Measurements from ENCODE around the gene KRAS. TPM values are rescaled to one million over a fixed set of nuclear protein-coding genes. Genes with fewer than 3 reads are reported as not detected.

Gene KRAS
- total and polyA plus RNA-seq, 2 of the 13 experiments (the other 11 are each of a cell fraction or from before 2014, with no cell fraction given), result 6.5 to 9.8 TPM

GRCh38 chr12:25236626-25237025, 14.1 kb downstream of the KRAS start:
- H3K9me3 ChIP-seq (ENCODE audit: low read length), result no peaks in the 10 kb centered on the region
- 86% methylated on average over 4 of the region's 4 CpGs for WGBS (ENCODE audit: low lambda C conversion rate)
- no peak for FAIRE-seq

More at GRCh38 chr12:25236626-25237025, 14.1 kb downstream of the KRAS start:
- DNase-seq (ENCODE audit: low spot score), result no peak
- H3K27ac ChIP-seq (ENCODE audit: extremely low read length, insufficient read depth, low read length), result no peak overlapping the region
- ChIA-PET CTCF (ENCODE audit: low intra/inter-chr PET ratio, low total read pairs) (no interaction called here), POLR2A (no interaction called here)
- H3K36me3 ChIP-seq (replicated peaks in 1 of 2; ENCODE audit: control insufficient read depth in 1 of 2, insufficient read depth in 2 of 2, low read length in 2 of 2), result peaks cover 3 to 24% of the 10 kb centered on the region in 2 experiments; a peak in 4 of 5 replicates
- H3K9ac ChIP-seq (ENCODE audit: insufficient read depth, low read depth, low read length), result no peak overlapping the region
- TF ChIP-seq, protein P1, sequence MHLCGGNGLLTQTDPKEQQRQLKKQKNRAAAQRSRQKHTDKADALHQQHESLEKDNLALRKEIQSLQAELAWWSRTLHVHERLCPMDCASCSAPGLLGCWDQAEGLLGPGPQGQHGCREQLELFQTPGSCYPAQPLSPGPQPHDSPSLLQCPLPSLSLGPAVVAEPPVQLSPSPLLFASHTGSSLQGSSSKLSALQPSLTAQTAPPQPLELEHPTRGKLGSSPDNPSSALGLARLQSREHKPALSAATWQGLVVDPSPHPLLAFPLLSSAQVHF (CRISPR knock-in tag; IDR thresholded peaks at IDR 0.05), result no peak
- TF ChIP-seq ZNF569 (CRISPR knock-in tag; IDR thresholded peaks at IDR 0.05; ENCODE audit: borderline replicate concordance), result no peak
- no peak for TF ChIP-seq RBFOX2 (IDR thresholded peaks at IDR 0.05; ENCODE audit: low read depth, low read length)
- no peak for TF ChIP-seq HOXA7 (CRISPR knock-in tag; IDR thresholded peaks at IDR 0.05)
- no peak for TF ChIP-seq TSC22D2 (CRISPR knock-in tag; IDR thresholded peaks at IDR 0.05; ENCODE audit: borderline replicate concordance)
- no peak for TF ChIP-seq ZNF660 (CRISPR knock-in tag; IDR thresholded peaks at IDR 0.05; ENCODE audit: borderline replicate concordance, low read depth)
- TF ChIP-seq ZFP41 (CRISPR knock-in tag; IDR thresholded peaks at IDR 0.05; ENCODE audit: borderline replicate concordance), result no peak
- no peak for TF ChIP-seq SUZ12 (IDR thresholded peaks at IDR 0.05; ENCODE audit: low read depth, low read length)
- TF ChIP-seq KDM3A (CRISPR knock-in tag; IDR thresholded peaks at IDR 0.05; ENCODE audit: low read depth), result no peak
- TF ChIP-seq SMAD1 (CRISPR knock-in tag; IDR thresholded peaks at IDR 0.05; ENCODE audit: borderline replicate concordance, low read depth), result no peak
- TF ChIP-seq, protein P2, sequence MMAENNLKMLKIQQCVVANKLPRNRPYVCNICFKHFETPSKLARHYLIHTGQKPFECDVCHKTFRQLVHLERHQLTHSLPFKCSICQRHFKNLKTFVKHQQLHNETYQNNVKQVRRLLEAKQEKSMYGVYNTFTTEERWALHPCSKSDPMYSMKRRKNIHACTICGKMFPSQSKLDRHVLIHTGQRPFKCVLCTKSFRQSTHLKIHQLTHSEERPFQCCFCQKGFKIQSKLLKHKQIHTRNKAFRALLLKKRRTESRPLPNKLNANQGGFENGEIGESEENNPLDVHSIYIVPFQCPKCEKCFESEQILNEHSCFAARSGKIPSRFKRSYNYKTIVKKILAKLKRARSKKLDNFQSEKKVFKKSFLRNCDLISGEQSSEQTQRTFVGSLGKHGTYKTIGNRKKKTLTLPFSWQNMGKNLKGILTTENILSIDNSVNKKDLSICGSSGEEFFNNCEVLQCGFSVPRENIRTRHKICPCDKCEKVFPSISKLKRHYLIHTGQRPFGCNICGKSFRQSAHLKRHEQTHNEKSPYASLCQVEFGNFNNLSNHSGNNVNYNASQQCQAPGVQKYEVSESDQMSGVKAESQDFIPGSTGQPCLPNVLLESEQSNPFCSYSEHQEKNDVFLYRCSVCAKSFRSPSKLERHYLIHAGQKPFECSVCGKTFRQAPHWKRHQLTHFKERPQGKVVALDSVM (CRISPR knock-in tag; IDR thresholded peaks at IDR 0.05), result no peak
- TF ChIP-seq MTA3 (CRISPR knock-in tag; IDR thresholded peaks at IDR 0.05), result no peak
- no peak for TF ChIP-seq XBP1 (CRISPR knock-in tag; IDR thresholded peaks at IDR 0.05)
- TF ChIP-seq RFX5 (IDR thresholded peaks at IDR 0.05; ENCODE audit: low read depth, low read length), result no peak
- no peak for TF ChIP-seq KLF9 (CRISPR knock-in tag; IDR thresholded peaks at IDR 0.05; ENCODE audit: low read depth)
- TF ChIP-seq, protein P3, sequence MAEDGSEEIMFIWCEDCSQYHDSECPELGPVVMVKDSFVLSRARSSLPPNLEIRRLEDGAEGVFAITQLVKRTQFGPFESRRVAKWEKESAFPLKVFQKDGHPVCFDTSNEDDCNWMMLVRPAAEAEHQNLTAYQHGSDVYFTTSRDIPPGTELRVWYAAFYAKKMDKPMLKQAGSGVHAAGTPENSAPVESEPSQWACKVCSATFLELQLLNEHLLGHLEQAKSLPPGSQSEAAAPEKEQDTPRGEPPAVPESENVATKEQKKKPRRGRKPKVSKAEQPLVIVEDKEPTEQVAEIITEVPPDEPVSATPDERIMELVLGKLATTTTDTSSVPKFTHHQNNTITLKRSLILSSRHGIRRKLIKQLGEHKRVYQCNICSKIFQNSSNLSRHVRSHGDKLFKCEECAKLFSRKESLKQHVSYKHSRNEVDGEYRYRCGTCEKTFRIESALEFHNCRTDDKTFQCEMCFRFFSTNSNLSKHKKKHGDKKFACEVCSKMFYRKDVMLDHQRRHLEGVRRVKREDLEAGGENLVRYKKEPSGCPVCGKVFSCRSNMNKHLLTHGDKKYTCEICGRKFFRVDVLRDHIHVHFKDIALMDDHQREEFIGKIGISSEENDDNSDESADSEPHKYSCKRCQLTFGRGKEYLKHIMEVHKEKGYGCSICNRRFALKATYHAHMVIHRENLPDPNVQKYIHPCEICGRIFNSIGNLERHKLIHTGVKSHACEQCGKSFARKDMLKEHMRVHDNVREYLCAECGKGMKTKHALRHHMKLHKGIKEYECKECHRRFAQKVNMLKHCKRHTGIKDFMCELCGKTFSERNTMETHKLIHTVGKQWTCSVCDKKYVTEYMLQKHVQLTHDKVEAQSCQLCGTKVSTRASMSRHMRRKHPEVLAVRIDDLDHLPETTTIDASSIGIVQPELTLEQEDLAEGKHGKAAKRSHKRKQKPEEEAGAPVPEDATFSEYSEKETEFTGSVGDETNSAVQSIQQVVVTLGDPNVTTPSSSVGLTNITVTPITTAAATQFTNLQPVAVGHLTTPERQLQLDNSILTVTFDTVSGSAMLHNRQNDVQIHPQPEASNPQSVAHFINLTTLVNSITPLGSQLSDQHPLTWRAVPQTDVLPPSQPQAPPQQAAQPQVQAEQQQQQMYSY (CRISPR knock-in tag; IDR thresholded peaks at IDR 0.05), result no peak
- no peak for TF ChIP-seq KLF11 (CRISPR knock-in tag; IDR thresholded peaks at IDR 0.05)
- no peak for TF ChIP-seq GZF1 (CRISPR knock-in tag; IDR thresholded peaks at IDR 0.05)
- TF ChIP-seq ZNF10 (CRISPR knock-in tag; IDR thresholded peaks at IDR 0.05; ENCODE audit: borderline replicate concordance, low read depth), result no peak
- TF ChIP-seq HMG20B (CRISPR knock-in tag; conservative IDR thresholded peaks at IDR 0.05), result no peak
- no peak overlapping the region for H3K4me3 ChIP-seq (replicated peaks in 1 of 3; ENCODE audit: insufficient read depth in 1 of 3, low read depth in 2 of 3, low read length in 3 of 3)
- no peaks in the 10 kb centered on the region for H3K4me1 ChIP-seq (ENCODE audit: insufficient read depth, low read length)
- intact Hi-C loops (cut with micrococcal nuclease; ENCODE audit: unreplicated experiment) (no loop called here), in situ Hi-C loops (cut with HindIII; ENCODE audit: extremely low pct_ligation_motif_present, low pct_unique_long_range_greater_than_20kb) (no loop called here)
- no TSS peak for BruUV-seq (replicated peaks)
- no peak overlapping the region for H2AFZ ChIP-seq (ENCODE audit: low read length)
- no peak overlapping the region for H3K4me2 ChIP-seq (ENCODE audit: low read depth, low read length)
- ATAC-seq, result no peak
- no peaks in the 10 kb centered on the region for H4K20me1 ChIP-seq (ENCODE audit: insufficient read depth, low read length)
- no peaks in the 10 kb centered on the region for H3K79me2 ChIP-seq (ENCODE audit: insufficient read depth, low read length)
- H3K27me3 ChIP-seq (ENCODE audit: control insufficient read depth in 1 of 2, insufficient read depth in 2 of 2, low read length in 2 of 2), result no peaks in the 10 kb centered on the region
